Right atrium auricular region (tissue), 2 donors: ENCODE measurements around the gene NAV2. TPM values are rescaled to one million over a fixed set of nuclear protein-coding genes. Genes with fewer than 3 reads are reported as not detected.

Experiments
- DNase-seq: peaks from one replicate; pipeline ENCODE4 v3.0.0-alpha.2; 2019; ENCODE audit warnings: low spot score
- H3K27ac ChIP-seq, 2 donors: fragments of 200-600 bp; sonication (generic); 1 replicate in 1 of 2; 2 replicates in 1 of 2; pipeline ENCODE4 v1.5.1; 2016 to 2019
- H3K27me3 ChIP-seq, 2 donors: fragments of 200-600 bp; sonication (generic); one replicate each; pipeline versions ENCODE4 v1.5.1 to v1.6.0; 2017 to 2019
- H3K36me3 ChIP-seq: fragments of 200-600 bp; sonication (generic); one replicate; pipeline ENCODE4 v1.5.1; 2016
- H3K4me1 ChIP-seq, 2 donors: fragments of 200-600 bp; sonication (generic); one replicate each; pipeline versions ENCODE4 v1.5.1 to v1.6.0; 2017 to 2019
- H3K4me3 ChIP-seq, 2 donors: fragments of 200-600 bp; sonication (generic); 1 replicate in 1 of 2; 2 replicates in 1 of 2; pipeline ENCODE4 v1.5.1; 2017 to 2019; ENCODE audit warnings: mild to moderate bottlenecking in 1 of 2, moderate library complexity in 1 of 2
- H3K9me3 ChIP-seq, 2 donors: fragments of 200-600 bp; sonication (generic); one replicate each; pipeline ENCODE4 v1.5.1; 2019
- CTCF ChIP-seq, 2 donors: fragments of 200-600 bp; sonication (generic); IDR thresholded peaks; one replicate each; pipeline ENCODE4 v1.5.1; 2019; ENCODE audit warnings: antibody characterized with exemption in 2 of 2
- total RNA-seq, 2 donors: library from RNA; depleted of rRNA; stranded (reverse); fragments of >200 nt; gene quantifications; one replicate each; pipeline ENCODE4 v1.1.0, GENCODE V29; 2016

The NAV2 gene
- total RNA-seq, 2 donors from 2014 or later, result 11.4 to 19.2 TPM

GRCh38 chr11:19879307-19880087 lies 166.9 kb downstream of the NAV2 start:
- DNase-seq, result no peak
- Histone ChIP-seq H3K9me3 (no peaks in the 10 kb centered on the region), H3K27me3 (no peaks in the 10 kb centered on the region), H3K27ac (no peak overlapping the region), H3K4me3 (no peak overlapping the region), H3K36me3 (peaks cover 8% of the 10 kb centered on the region), H3K4me1 (peaks cover 0 to 22% of the 10 kb centered on the region in 2 donors)
- TF ChIP-seq CTCF (IDR thresholded peaks at IDR 0.05), result no peak

- TF ChIP-seq CTCF (IDR thresholded peaks at IDR 0.05), result no peak
- no peak for DNase-seq
- Histone ChIP-seq H3K36me3 (peaks cover 12% of the 10 kb centered on the region), H3K27me3 (no peaks in the 10 kb centered on the region), H3K27ac (no peak overlapping the region), H3K4me1 (peaks cover 0 to 22% of the 10 kb centered on the region in 2 donors), H3K4me3 (no peak overlapping the region), H3K9me3 (no peaks in the 10 kb centered on the region)
Measured at GRCh38 chr11:19880088-19880345, 167.4 kb downstream of the NAV2 start.

- Histone ChIP-seq H3K4me1 (peaks cover 0 to 22% of the 10 kb centered on the region in 2 donors), H3K27ac (no peak overlapping the region), H3K9me3 (no peaks in the 10 kb centered on the region), H3K4me3 (no peak overlapping the region), H3K27me3 (no peaks in the 10 kb centered on the region), H3K36me3 (peaks cover 19% of the 10 kb centered on the region)
- TF ChIP-seq CTCF (IDR thresholded peaks at IDR 0.05), result no peak
- no peak for DNase-seq
Measured at GRCh38 chr11:19881177-19881576, 168.5 kb downstream of the NAV2 start.

GRCh38 chr11:19882356-19882755 lies 169.7 kb downstream of the NAV2 start:
- TF ChIP-seq CTCF (IDR thresholded peaks at IDR 0.05), result no peak
- no peaks in the 10 kb centered on the region for H3K27me3 ChIP-seq
- no peak overlapping the region for H3K4me3 ChIP-seq
- DNase-seq, result no peak
- H3K4me1 ChIP-seq, result peaks cover 0 to 22% of the 10 kb centered on the region in 2 donors
- no peaks in the 10 kb centered on the region for H3K9me3 ChIP-seq
- H3K27ac ChIP-seq, result no peak overlapping the region
- H3K36me3 ChIP-seq, result peaks cover 20% of the 10 kb centered on the region

GRCh38 chr11:19886498-19886897 lies 173.9 kb downstream of the NAV2 start:
- no peak for TF ChIP-seq CTCF (IDR thresholded peaks at IDR 0.05)
- H3K9me3 ChIP-seq, result no peaks in the 10 kb centered on the region
- peaks cover 0 to 9% of the 10 kb centered on the region in 2 donors for H3K4me1 ChIP-seq
- no peak overlapping the region for H3K27ac ChIP-seq
- DNase-seq, result no peak
- H3K4me3 ChIP-seq, result no peak overlapping the region
- no peaks in the 10 kb centered on the region for H3K27me3 ChIP-seq
- H3K36me3 ChIP-seq, result peaks cover 20% of the 10 kb centered on the region

GRCh38 chr11:19887842-19888241 lies 175.2 kb downstream of the NAV2 start:
- peaks cover 24% of the 10 kb centered on the region for H3K36me3 ChIP-seq
- H3K4me1 ChIP-seq, result peaks cover 0 to 9% of the 10 kb centered on the region in 2 donors
- no peak for TF ChIP-seq CTCF (IDR thresholded peaks at IDR 0.05)
- no peaks in the 10 kb centered on the region for H3K27me3 ChIP-seq
- DNase-seq, result no peak
- no peak overlapping the region for H3K27ac ChIP-seq
- H3K4me3 ChIP-seq, result no peak overlapping the region
- H3K9me3 ChIP-seq, result no peaks in the 10 kb centered on the region
